K562 (cell line): ENCODE results near the gene DYSF. TPM values are rescaled to one million over a fixed set of nuclear protein-coding genes. Genes with fewer than 3 reads are reported as not detected.
A peak's percentile ranks its signal among the peaks of the same experiment; 100 is the strongest.

Experiments
- ATAC-seq: fragments of 200-7000 bp; cut with Tn5 transposase; 3 replicates; pipeline ENCODE4 v1.9.1; 2020; ENCODE audit warnings: moderate library complexity
- BruUV-seq: library from RNA; stranded (reverse); fragments of 400-500 nt; replicated peaks from 2 replicates; lab custom pipeline; 2021; lab: Mats Ljungman, UMichigan
- CTCF ChIA-PET: fragments of 300-600 bp; formaldehyde crosslinking; extraction: SDS; loops from one replicate; lab custom pipeline; 2021; ENCODE audit warnings: low intra/inter-chr PET ratio; lab: Yijun Ruan, JAX
- POLR2A ChIA-PET: fragments of 300-600, 350-650 bp; sonication (Branson Sonifier 250); formaldehyde crosslinking; extraction: SDS; loops from one replicate; lab custom pipeline; 2021; ENCODE audit warnings: antibody characterized with exemption, inconsistent platforms; lab: Yijun Ruan, JAX
- DNase-seq, 4 experiments: peaks; one replicate each; pipeline versions ENCODE4 v3.0.0 to v3.0.0-alpha.2; 2011 to 2018; ENCODE audit warnings: low spot score in 3 of 4, mixed read lengths in 3 of 4; ENCODE audit errors: extremely low read depth in 1 of 4
- FAIRE-seq: peaks from 2 replicates; lab custom pipeline; 2011; peaks lifted over from hg19 to GRCh38; lab: Jason Lieb, UNC
- H2AFZ ChIP-seq: 2 replicates; pipeline ENCODE4 v1.6.0; 2011; ENCODE audit warnings: low read depth, low read length, control low read depth, inconsistent platforms
- H3K27ac ChIP-seq: fragments of 200-600 bp; 3 replicates; pipeline ENCODE4 v1.8.0; 2011; ENCODE audit warnings: low read depth, mild to moderate bottlenecking, control low read depth, inconsistent platforms, low read length, moderate library complexity, mixed read lengths; ENCODE audit errors: extremely low read depth
- H3K27me3 ChIP-seq, 2 experiments: fragments of 300-600 bp in 1 of 2; 2 replicates in 1 of 2; 3 replicates in 1 of 2; pipeline versions ENCODE4 v1.6.0 to v1.8.0; 2011; ENCODE audit warnings: inconsistent platforms in 2 of 2, low read length in 2 of 2, mild to moderate bottlenecking in 1 of 2, mixed read lengths in 1 of 2, moderate library complexity in 1 of 2; ENCODE audit not compliant: control insufficient read depth in 2 of 2, insufficient read depth in 2 of 2
- H3K36me3 ChIP-seq: fragments of 300-600 bp; 3 replicates; pipeline ENCODE4 v1.8.0; 2011; ENCODE audit warnings: mild to moderate bottlenecking, low read length, inconsistent platforms; ENCODE audit not compliant: control insufficient read depth, insufficient read depth
- H3K4me1 ChIP-seq, 2 experiments: fragments of 200-600 bp in 1 of 2; replicated peaks in 1 of 2; 2 replicates in 1 of 2; 3 replicates in 1 of 2; pipeline versions ENCODE4 v1.5.1 to v1.8.0; 2011; ENCODE audit warnings: inconsistent platforms in 2 of 2, low read length in 2 of 2, mild to moderate bottlenecking in 1 of 2, mixed read lengths in 1 of 2, moderate library complexity in 1 of 2; ENCODE audit not compliant: control insufficient read depth in 2 of 2, insufficient read depth in 2 of 2
- H3K4me2 ChIP-seq: 2 replicates; pipeline ENCODE4 v1.6.1; 2011; ENCODE audit warnings: low read length, control low read depth, inconsistent platforms, mixed read lengths; ENCODE audit not compliant: insufficient read depth
- H3K4me3 ChIP-seq: fragments of 200-600 bp; sonication (generic), shearing (Covaris generic); 2 replicates; pipeline ENCODE4 v1.5.1; 2016; ENCODE audit warnings: control low read depth, inconsistent platforms
- H3K79me2 ChIP-seq: fragments of 200-600 bp; 3 replicates; pipeline ENCODE4 v1.8.0; 2011; ENCODE audit warnings: low read length, inconsistent platforms; ENCODE audit not compliant: control insufficient read depth, insufficient read depth
- H3K9ac ChIP-seq, 2 experiments: 2 replicates each; pipeline versions ENCODE4 v1.6.0 to v1.6.1; 2011; ENCODE audit warnings: low read depth in 2 of 2, low read length in 2 of 2, control low read depth in 1 of 2, inconsistent platforms in 1 of 2, mild to moderate bottlenecking in 1 of 2, mixed read lengths in 1 of 2; ENCODE audit not compliant: insufficient read depth in 1 of 2
- H3K9me1 ChIP-seq: one replicate; pipeline ENCODE4 v1.6.0; 2011; ENCODE audit warnings: inconsistent platforms, mild to moderate bottlenecking, low read length, moderate library complexity; ENCODE audit not compliant: control insufficient read depth, insufficient read depth
- H3K9me3 ChIP-seq: replicated peaks from 2 replicates; pipeline ENCODE4 v1.5.1; 2011; ENCODE audit warnings: low read depth, low read length, inconsistent platforms; ENCODE audit not compliant: control insufficient read depth, insufficient read depth
- H4K20me1 ChIP-seq: replicated peaks from 2 replicates; pipeline ENCODE4 v1.6.1; 2011; ENCODE audit warnings: low read length, inconsistent platforms, mixed read lengths; ENCODE audit not compliant: control insufficient read depth, insufficient read depth
- BMI1 ChIP-seq: fragments of 150-350 bp; IDR thresholded peaks from 2 replicates; pipeline ENCODE4 v1.6.1; 2014; ENCODE audit warnings: low read length
- C11orf30 ChIP-seq: fragments of 450-650 bp; IDR thresholded peaks from 2 replicates; pipeline ENCODE4 v1.6.1; 2016; ENCODE audit warnings: low read depth, mild to moderate bottlenecking
- CBFB ChIP-seq: sonication (generic); formaldehyde crosslinking; IDR thresholded peaks from 2 replicates; pipeline ENCODE4 v1.4.0; 2020; ENCODE audit warnings: mild to moderate bottlenecking, missing genetic modification reagents
- CBX8 ChIP-seq: fragments of 200-600 bp; sonication (generic); IDR thresholded peaks from 2 replicates; pipeline ENCODE4 v1.6.1; 2012; ENCODE audit warnings: borderline replicate concordance, mixed run types, low read depth, mild to moderate bottlenecking, moderate library complexity, mixed read lengths, low read length, control low read depth, inconsistent platforms; ENCODE audit not compliant: poor library complexity, severe bottlenecking; ENCODE audit errors: extremely low read depth
- CEBPG ChIP-seq, 3 experiments: fragments of 200-800 bp in 1 of 3; sonication (Bioruptor generic) in 1 of 3; sonication (generic) in 1 of 3; formaldehyde crosslinking in 1 of 3; IDR thresholded peaks in 2 of 3; conservative IDR thresholded peaks in 1 of 3; 2 replicates each; pipeline versions ENCODE4 v1.6.1 to v1.8.0; 2016 to 2022; ENCODE audit warnings: missing compliant biosample characterization in 2 of 3, missing genetic modification characterization in 2 of 3, mild to moderate bottlenecking in 1 of 3, missing genetic modification reagents in 1 of 3
- CREB5 ChIP-seq: fragments of 250-450 bp; sonication (Bioruptor Pico); IDR thresholded peaks from 2 replicates; pipeline ENCODE4 v1.5.0; 2020; ENCODE audit warnings: mild to moderate bottlenecking
- HIVEP1 ChIP-seq: fragments of 250-450 bp; sonication (Bioruptor Pico); IDR thresholded peaks from 2 replicates; pipeline ENCODE4 v1.4.0; 2020; ENCODE audit warnings: mild to moderate bottlenecking
- LCOR ChIP-seq: sonication (generic); formaldehyde crosslinking; IDR thresholded peaks from 2 replicates; pipeline ENCODE4 v1.8.0; 2022; ENCODE audit warnings: mild to moderate bottlenecking, missing genetic modification reagents
- MAFF ChIP-seq: IDR thresholded peaks from 2 replicates; pipeline ENCODE4 v1.6.1; 2012; ENCODE audit warnings: low read length, improper control_type of control experiment
- MAFG ChIP-seq: fragments of 450-650 bp; conservative IDR thresholded peaks from 2 replicates; pipeline ENCODE4 v1.6.1; 2016; ENCODE audit warnings: missing genetic modification characterization, missing compliant biosample characterization
- MYBL2 ChIP-seq, 2 experiments: fragments of 450-650 bp in 1 of 2; sonication (generic) in 1 of 2; formaldehyde crosslinking in 1 of 2; IDR thresholded peaks; 2 replicates each; pipeline versions ENCODE4 v1.6.1 to v1.8.1; 2017 to 2022; ENCODE audit warnings: borderline replicate concordance in 1 of 2, inconsistent platforms in 1 of 2, low read depth in 1 of 2, mild to moderate bottlenecking in 1 of 2, missing genetic modification reagents in 1 of 2, moderate library complexity in 1 of 2
- NFYB ChIP-seq: IDR thresholded peaks from 2 replicates; pipeline ENCODE4 v1.6.1; 2011; ENCODE audit warnings: mild to moderate bottlenecking, moderate library complexity; ENCODE audit not compliant: insufficient read length; ENCODE audit errors: extremely low read depth
- POLR2A ChIP-seq: fragments of 450-650 bp; conservative IDR thresholded peaks from 2 replicates; pipeline ENCODE4 v1.6.1; 2016
- RBM14 ChIP-seq: fragments of 200-400 bp; formaldehyde crosslinking; IDR thresholded peaks from 2 replicates; pipeline ENCODE4 v1.6.1; 2018; ENCODE audit warnings: low read depth, mild to moderate bottlenecking, low read length, moderate library complexity, borderline replicate concordance; ENCODE audit not compliant: insufficient read depth
- TRIM25 ChIP-seq: fragments of 450-650 bp; IDR thresholded peaks from 2 replicates; pipeline ENCODE4 v1.7.0; 2016; ENCODE audit warnings: borderline replicate concordance
- ZNF12 ChIP-seq: sonication (generic); formaldehyde crosslinking; IDR thresholded peaks from 2 replicates; pipeline ENCODE4 v1.4.0; 2020; ENCODE audit warnings: mild to moderate bottlenecking, missing genetic modification reagents
- ZNF197 ChIP-seq: fragments of 200-800 bp; sonication (Bioruptor generic); IDR thresholded peaks from 2 replicates; pipeline ENCODE4 v1.6.1; 2016; ENCODE audit warnings: low read depth, missing genetic modification characterization, missing compliant biosample characterization
- ZNF507 ChIP-seq: conservative IDR thresholded peaks from 2 replicates; pipeline ENCODE4 v1.6.1; 2017; ENCODE audit warnings: missing genetic modification characterization, missing compliant biosample characterization
- WGBS: fragments of 100-300 bp; shearing (Covaris generic); methylation state at CpG from one replicate; pipeline ENCODE4 v1.1.6; 2016; ENCODE audit warnings: low coverage, mixed read lengths; ENCODE audit not compliant: insufficient coverage; ENCODE audit errors: missing lambda C conversion rate; 5-methylcytosine and 5-hydroxymethylcytosine counted together
- in situ Hi-C: fragments of 300-500 bp; cut with MboI; formaldehyde crosslinking; loops from 4 replicates; pipeline ENCODE4 v1.15.0; 2018; ENCODE audit warnings: inconsistent platforms, mixed read lengths
- intact Hi-C: fragments of 100-400 bp; cut with micrococcal nuclease; formaldehyde crosslinking; loops from 2 replicates; pipeline ENCODE4 v1.14.2; 2022
- polyA plus RNA-seq, 8 experiments: library from polyadenylated mRNA; depleted of rRNA in 4 of 8; stranded (reverse) in 5 of 8; unstranded in 3 of 8; fragments of >200 nt; fragmentation: Nextera tagmentation in 2 of 8; fragmentation: Illumina TruSeq in 1 of 8; extraction: Ambion mirVana in 2 of 8; extraction: Trizol in 1 of 8; gene quantifications; 2 replicates each; pipeline versions ENCODE4 v1.2.1 to v1.2.3, GENCODE V29; 2011 to 2014; ENCODE audit warnings: inconsistent platforms in 1 of 8, missing spikeins in 1 of 8
- total RNA-seq, 7 experiments: library from RNA; depleted of rRNA in 6 of 7; stranded (reverse); fragments of >200 nt in 6 of 7; fragmentation: Illumina TruSeq in 2 of 7; extraction: Trizol in 2 of 7; gene quantifications; 2 replicates each; pipeline versions ENCODE4 v1.2.1 to v1.2.3, GENCODE V29; 2011 to 2021; ENCODE audit warnings: low replicate concordance in 1 of 7

DYSF gene
- total and polyA plus RNA-seq, 9 of the 15 experiments (the other 6 are each of a cell fraction or from before 2014, with no cell fraction given), result 0.01 to 0.80 (median 0.29) TPM

- TF ChIP-seq RBM14, result no peak
- no peak for TF ChIP-seq BMI1
- no peak for TF ChIP-seq MYBL2 (IDR thresholded peaks at IDR 0.05; ENCODE audit: low read depth)
- no peak for TF ChIP-seq MYBL2 (CRISPR knock-in tag; IDR thresholded peaks at IDR 0.05; ENCODE audit: borderline replicate concordance)
- peak; percentile 57 for TF ChIP-seq POLR2A
- TF ChIP-seq CEBPG (CRISPR knock-in tag; IDR thresholded peaks at IDR 0.05), result no peak
- no peak for TF ChIP-seq CEBPG (tag; conservative IDR thresholded peaks at IDR 0.05 in 1 of 2, IDR thresholded peaks at IDR 0.05 in 1 of 2)
- no peak for TF ChIP-seq LCOR
- no peak for TF ChIP-seq HIVEP1
Observed at GRCh38 chr2:71417300-71418202, 35.8 kb upstream of the DYSF start (continued).

- Histone ChIP-seq H3K4me2 (no peak overlapping the region), H3K9ac (no peak overlapping the region), H2AFZ (no peak overlapping the region), H3K9me1 (no peaks in the 10 kb centered on the region), H4K20me1 (no peaks in the 10 kb centered on the region), H3K4me1 (peaks cover 0 to 14% of the 10 kb centered on the region in 2 experiments; a peak in 3 of 5 replicates), H3K4me3 (no peak overlapping the region), H3K9me3 (no peaks in the 10 kb centered on the region), H3K27ac (no peak overlapping the region), H3K36me3 (peaks cover 44% of the 10 kb centered on the region), H3K27me3 (no peaks in the 10 kb centered on the region), H3K79me2 (peaks cover 28% of the 10 kb centered on the region)
- ChIA-PET CTCF (no interaction called here), POLR2A (no interaction called here)
- ATAC-seq (peak; percentile 36; the same call in 1 of the 3 replicates), DNase-seq (peak in 1 of 4 experiments; percentile 9), FAIRE-seq (no peak)
- in situ Hi-C loops (no loop called here), intact Hi-C loops (no loop called here)
- WGBS, result 80% methylated on average over 4 of the region's 4 CpGs
- BruUV-seq, result no TSS peak
- no peak for TF ChIP-seq CBFB (CRISPR knock-in tag)
- no peak for TF ChIP-seq CREB5 (CRISPR knock-in tag)
- no peak for TF ChIP-seq TRIM25
- no peak for TF ChIP-seq ZNF197 (CRISPR knock-in tag)
- TF ChIP-seq ZNF12 (CRISPR knock-in tag), result no peak
- TF ChIP-seq C11orf30, result peak; percentile 72
- TF ChIP-seq MAFF, result peak; percentile 37; the same call in 1 of the 2 replicates
- TF ChIP-seq ZNF507 (tag), result no peak
- TF ChIP-seq NFYB, result no peak
- no peak for TF ChIP-seq CBX8
- TF ChIP-seq MAFG (tag), result peak; percentile 48
Observed at GRCh38 chr2:71419145-71419544, 34.2 kb upstream of the DYSF start.
